HEK293 (cell line): ENCODE measurements around the gene WASF3.

Source experiments
- BCL11A ChIP-seq: fragments of 450-650 bp; formaldehyde crosslinking; IDR thresholded peaks from 2 replicates; pipeline ENCODE4 v1.5.1; 2016; ENCODE audit warnings: low read depth, missing biosample characterization, missing genetic modification characterization
- GLI2 ChIP-seq: fragments of 450-650 bp; formaldehyde crosslinking; IDR thresholded peaks from 2 replicates; pipeline ENCODE4; 2017; ENCODE audit warnings: missing biosample characterization, missing genetic modification characterization, low read depth, borderline replicate concordance
- KLF8 ChIP-seq: fragments of 450-650 bp; formaldehyde crosslinking; IDR thresholded peaks from 2 replicates; pipeline ENCODE4 v1.5.1; 2016; ENCODE audit warnings: missing biosample characterization, missing genetic modification characterization
- MYNN ChIP-seq: fragments of 450-650 bp; formaldehyde crosslinking; IDR thresholded peaks from 2 replicates; pipeline ENCODE4 v1.5.1; 2016; ENCODE audit warnings: missing biosample characterization, missing genetic modification characterization, borderline replicate concordance
- MZF1 ChIP-seq: fragments of 450-650 bp; formaldehyde crosslinking; IDR thresholded peaks from 2 replicates; pipeline ENCODE4 v1.5.1; 2017; ENCODE audit warnings: missing biosample characterization, missing genetic modification characterization, borderline replicate concordance
- REST ChIP-seq: fragments of 450-650 bp; formaldehyde crosslinking; IDR thresholded peaks from 2 replicates; pipeline ENCODE4 v1.5.1; 2016; ENCODE audit warnings: missing biosample characterization, missing genetic modification characterization
- SCRT2 ChIP-seq: fragments of 450-650 bp; formaldehyde crosslinking; IDR thresholded peaks from 2 replicates; pipeline ENCODE4 v1.5.1; 2016; ENCODE audit warnings: missing biosample characterization, missing genetic modification characterization
- TCF7L2 ChIP-seq: IDR thresholded peaks from 2 replicates; pipeline ENCODE4 v1.6.1; 2011; ENCODE audit warnings: low read depth, mild to moderate bottlenecking, inconsistent platforms, low read length, moderate library complexity, borderline replicate concordance
- TSHZ1 ChIP-seq: fragments of 450-650 bp; formaldehyde crosslinking; IDR thresholded peaks from 2 replicates; pipeline ENCODE4 v1.5.1; 2016; ENCODE audit warnings: missing biosample characterization, missing genetic modification characterization, borderline replicate concordance
- WT1 ChIP-seq: fragments of 450-650 bp; formaldehyde crosslinking; IDR thresholded peaks from 2 replicates; pipeline ENCODE4 v1.5.1; 2016; ENCODE audit warnings: missing biosample characterization, missing genetic modification characterization
- ZBTB17 ChIP-seq: fragments of 450-650 bp; formaldehyde crosslinking; IDR thresholded peaks from 2 replicates; pipeline ENCODE4 v1.5.1; 2016; ENCODE audit warnings: missing biosample characterization, missing genetic modification characterization
- ZBTB48 ChIP-seq: fragments of 450-650 bp; formaldehyde crosslinking; IDR thresholded peaks from 2 replicates; pipeline ENCODE4 v1.5.1; 2016; ENCODE audit warnings: missing biosample characterization, missing genetic modification characterization
- ZEB2 ChIP-seq: fragments of 450-650 bp; formaldehyde crosslinking; IDR thresholded peaks from 2 replicates; pipeline ENCODE4 v1.5.1; 2016; ENCODE audit warnings: missing biosample characterization, missing genetic modification characterization
- ZNF184 ChIP-seq: fragments of 450-650 bp; IDR thresholded peaks from 2 replicates; pipeline ENCODE4 v1.5.1; 2018; ENCODE audit warnings: missing biosample characterization, mild to moderate bottlenecking, missing genetic modification characterization
- ZNF324 ChIP-seq: fragments of 450-650 bp; formaldehyde crosslinking; IDR thresholded peaks from 2 replicates; pipeline ENCODE4 v1.5.1; 2016; ENCODE audit warnings: missing biosample characterization, missing genetic modification characterization
- ZNF335 ChIP-seq: fragments of 450-650 bp; formaldehyde crosslinking; conservative IDR thresholded peaks from 2 replicates; pipeline ENCODE4 v1.5.1; 2016; ENCODE audit warnings: missing biosample characterization, missing genetic modification characterization
- ZNF362 ChIP-seq: fragments of 450-650 bp; formaldehyde crosslinking; IDR thresholded peaks from 2 replicates; pipeline ENCODE4 v1.5.1; 2016; ENCODE audit warnings: missing biosample characterization, missing genetic modification characterization
- ZNF404 ChIP-seq: fragments of 450-650 bp; formaldehyde crosslinking; IDR thresholded peaks from 2 replicates; pipeline ENCODE4 v1.5.1; 2017; ENCODE audit warnings: missing biosample characterization, missing genetic modification characterization
- ZNF433 ChIP-seq: fragments of 450-650 bp; formaldehyde crosslinking; IDR thresholded peaks from 2 replicates; pipeline ENCODE4 v1.5.1; 2016; ENCODE audit warnings: missing biosample characterization, missing genetic modification characterization, low read depth
- ZNF473 ChIP-seq: fragments of 450-650 bp; formaldehyde crosslinking; IDR thresholded peaks from 2 replicates; pipeline ENCODE4 v1.5.1; 2017; ENCODE audit warnings: missing biosample characterization, missing genetic modification characterization
- ZNF514 ChIP-seq: fragments of 450-650 bp; formaldehyde crosslinking; IDR thresholded peaks from 2 replicates; pipeline ENCODE4 v1.5.1; 2016; ENCODE audit warnings: missing biosample characterization, missing genetic modification characterization
- ZNF518A ChIP-seq: fragments of 450-650 bp; formaldehyde crosslinking; conservative IDR thresholded peaks from 2 replicates; pipeline ENCODE4 v1.5.1; 2016; ENCODE audit warnings: low read depth, missing biosample characterization, missing genetic modification characterization
- ZNF555 ChIP-seq: fragments of 450-650 bp; formaldehyde crosslinking; conservative IDR thresholded peaks from 2 replicates; pipeline ENCODE4 v1.5.1; 2017; ENCODE audit warnings: missing biosample characterization, mild to moderate bottlenecking, missing genetic modification characterization, inconsistent platforms
- ZNF621 ChIP-seq: fragments of 450-650 bp; formaldehyde crosslinking; IDR thresholded peaks from 2 replicates; pipeline ENCODE4 v1.5.1; 2017; ENCODE audit warnings: missing biosample characterization, missing genetic modification characterization
- ZNF76 ChIP-seq: fragments of 450-650 bp; formaldehyde crosslinking; IDR thresholded peaks from 2 replicates; pipeline ENCODE4; 2016; ENCODE audit warnings: low read depth, missing biosample characterization, missing genetic modification characterization, borderline replicate concordance

Gene WASF3

GRCh38 chr13:26561651-26562511 lies 4.4 kb downstream of the WASF3 start (continued):
- TF ChIP-seq ZNF514 (tag by site-specific recombination): no peak
- peak; percentile 52 for TF ChIP-seq WT1
- no peak for TF ChIP-seq ZNF362 (tag by site-specific recombination)
- TF ChIP-seq ZNF324 (tag by site-specific recombination): no peak
- 0 out of 2 replicates have a peak, but pooled peaks have one; percentile 7 for TF ChIP-seq REST (tag by site-specific recombination)
- no peak for TF ChIP-seq BCL11A (tag by site-specific recombination)
- TF ChIP-seq ZNF555 (tag by site-specific recombination): no peak
- no peak for TF ChIP-seq ZNF621 (tag by site-specific recombination)
- TF ChIP-seq ZNF473 (tag by site-specific recombination): no peak
- no peak for TF ChIP-seq TCF7L2
- TF ChIP-seq ZNF184: no peak
- TF ChIP-seq ZNF433 (tag by site-specific recombination): no peak
- TF ChIP-seq ZNF518A (tag by site-specific recombination): no peak
- TF ChIP-seq ZNF335 (tag by site-specific recombination): 0 out of 2 replicates have a peak, but pooled peaks have one; percentile 31
- TF ChIP-seq ZNF404 (tag by site-specific recombination): no peak
- peak; percentile 20; the same call in 1 of the 2 replicates for TF ChIP-seq ZBTB17
- no peak for TF ChIP-seq GLI2 (tag by site-specific recombination)
- TF ChIP-seq SCRT2: peak; percentile 74
- TF ChIP-seq ZEB2 (tag by site-specific recombination): no peak
- TF ChIP-seq MZF1 (tag by site-specific recombination): peak; percentile 34
- no peak for TF ChIP-seq ZNF76
- no peak for TF ChIP-seq MYNN (tag by site-specific recombination)
- no peak for TF ChIP-seq TSHZ1 (tag by site-specific recombination)
- TF ChIP-seq KLF8 (tag by site-specific recombination): no peak
- TF ChIP-seq ZBTB48 (tag by site-specific recombination): no peak
